ENCODE data around the gene QKI.

The QKI gene
- total RNA-seq = 80.5 to 91.6 (median 89.6) reads per million in 3 donors

DNA sequence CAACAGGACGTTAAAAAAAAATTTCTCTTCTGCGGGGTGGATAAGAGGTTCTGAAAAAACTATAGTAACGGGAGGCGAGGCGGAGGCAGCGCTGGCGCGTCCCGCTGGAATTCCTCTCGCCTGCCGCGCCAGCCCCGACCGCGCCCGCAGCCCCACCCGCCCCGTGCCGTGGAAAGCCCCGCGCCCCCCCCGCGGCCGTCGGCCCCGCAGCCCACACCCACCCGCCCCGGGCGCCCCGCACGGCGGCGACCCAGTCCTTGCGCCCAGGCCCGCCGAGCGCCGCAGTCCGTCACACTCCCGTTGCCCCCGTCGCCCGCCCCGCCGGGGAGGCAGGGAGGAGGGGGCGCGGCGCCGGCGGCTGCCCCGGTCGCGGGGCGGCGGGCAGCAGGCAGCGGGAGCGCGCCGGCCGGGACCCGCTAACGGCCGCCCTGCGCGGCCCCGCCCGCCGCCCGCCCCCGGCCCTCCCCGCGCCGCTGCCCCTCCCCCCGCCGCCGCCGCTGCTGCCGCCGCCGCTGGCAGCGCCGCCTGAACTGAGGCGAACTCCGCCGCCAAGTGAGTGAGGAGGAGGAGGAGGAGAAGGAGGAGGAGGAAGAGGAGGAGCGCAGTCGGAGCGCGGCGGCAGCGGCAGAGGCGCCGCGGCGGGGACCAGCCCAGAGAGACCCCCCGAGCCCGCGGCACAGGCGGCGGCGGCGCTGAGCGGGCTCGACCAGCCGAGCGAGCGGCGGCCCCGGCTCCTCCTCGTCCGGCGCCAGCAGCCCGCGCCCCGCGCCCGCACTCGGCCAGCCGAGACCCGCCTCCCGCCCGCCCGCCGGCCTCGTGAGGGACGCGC lies at the start of gene QKI:
TSS of gene QKI (plus strand) at position 602 of the 829 bp plus-strand sequence. CDS start 476 bp downstream, outside the sequence.
- Histone ChIP-seq H3K27ac (ENCODE audit: insufficient read depth, low read length, poor library complexity, severe bottlenecking) (peak within 1 kb of the TSS; percentile 93), H3K4me1 (ENCODE audit: control insufficient read depth, insufficient read depth, low read length, poor library complexity, severe bottlenecking) (peaks cover 3% of the 10 kb centered on the region), H3K9me3 (ENCODE audit: control insufficient read depth, low read length) (no peaks in the 10 kb centered on the region), H3K36me3 (ENCODE audit: control insufficient read depth, insufficient read depth, low read length) (no peaks in the 10 kb centered on the region), H3K4me3 (ENCODE audit: insufficient read depth, low read depth, low read length, poor library complexity, severe bottlenecking) (peak within 1 kb of the TSS; percentile 75), H3K27me3 (replicated peaks; ENCODE audit: control insufficient read depth, insufficient read depth, low read length, poor library complexity, severe bottlenecking) (no peaks in the 10 kb centered on the region)
- peak; percentile 70 to 74 (median 72) for DNase-seq

DNA sequence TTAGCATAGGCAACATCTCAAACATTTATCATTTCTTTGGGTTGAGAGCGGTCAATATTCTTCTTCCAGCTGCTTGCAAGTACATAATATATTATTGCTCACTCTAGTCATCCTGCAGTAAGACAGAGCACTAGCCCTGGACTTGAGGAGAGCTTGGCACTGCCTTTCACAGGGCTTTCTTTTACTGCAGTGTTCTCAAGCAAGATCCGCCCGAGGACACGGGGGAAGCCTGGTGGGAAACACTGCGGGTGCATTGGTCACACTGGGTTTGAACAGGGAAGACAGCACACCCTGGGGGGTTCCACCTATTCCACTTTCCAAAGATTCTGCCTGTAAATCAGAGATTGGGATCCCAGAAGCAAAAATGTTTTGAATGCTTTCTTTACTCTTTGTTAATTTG lies 48.2 kb upstream of the QKI start:
- H3K27me3 ChIP-seq (replicated peaks; ENCODE audit: control insufficient read depth, insufficient read depth, low read length, poor library complexity, severe bottlenecking) = no peaks in the 10 kb centered on the region
- no peaks in the 10 kb centered on the region for H3K4me1 ChIP-seq (ENCODE audit: control insufficient read depth, insufficient read depth, low read length, poor library complexity, severe bottlenecking)
- H3K36me3 ChIP-seq (ENCODE audit: control insufficient read depth, insufficient read depth, low read length) = no peaks in the 10 kb centered on the region
- H3K4me3 ChIP-seq (ENCODE audit: insufficient read depth, low read depth, low read length, poor library complexity, severe bottlenecking) = no peak overlapping the region
- DNase-seq = no peak
- no peaks in the 10 kb centered on the region for H3K9me3 ChIP-seq (ENCODE audit: control insufficient read depth, low read length)
- H3K27ac ChIP-seq (ENCODE audit: insufficient read depth, low read length, poor library complexity, severe bottlenecking) = no peak overlapping the region

- Histone ChIP-seq H3K36me3 (ENCODE audit: control insufficient read depth, insufficient read depth, low read length) (no peaks in the 10 kb centered on the region), H3K27me3 (replicated peaks; ENCODE audit: control insufficient read depth, insufficient read depth, low read length, poor library complexity, severe bottlenecking) (no peaks in the 10 kb centered on the region), H3K4me3 (ENCODE audit: insufficient read depth, low read depth, low read length, poor library complexity, severe bottlenecking) (no peak overlapping the region), H3K9me3 (ENCODE audit: control insufficient read depth, low read length) (no peaks in the 10 kb centered on the region), H3K4me1 (ENCODE audit: control insufficient read depth, insufficient read depth, low read length, poor library complexity, severe bottlenecking) (no peaks in the 10 kb centered on the region), H3K27ac (ENCODE audit: insufficient read depth, low read length, poor library complexity, severe bottlenecking) (no peak overlapping the region)
- no peak for DNase-seq
Observed at GRCh38 chr6:163367497-163368183, 46.9 kb upstream of the QKI start.

- Histone ChIP-seq H3K27me3 (replicated peaks; ENCODE audit: control insufficient read depth, insufficient read depth, low read length, poor library complexity, severe bottlenecking) (no peaks in the 10 kb centered on the region), H3K4me1 (ENCODE audit: control insufficient read depth, insufficient read depth, low read length, poor library complexity, severe bottlenecking) (no peaks in the 10 kb centered on the region), H3K27ac (ENCODE audit: insufficient read depth, low read length, poor library complexity, severe bottlenecking) (no peak overlapping the region), H3K4me3 (ENCODE audit: insufficient read depth, low read depth, low read length, poor library complexity, severe bottlenecking) (no peak overlapping the region), H3K36me3 (ENCODE audit: control insufficient read depth, insufficient read depth, low read length) (no peaks in the 10 kb centered on the region), H3K9me3 (ENCODE audit: control insufficient read depth, low read length) (no peaks in the 10 kb centered on the region)
- DNase-seq = no peak
Observed at GRCh38 chr6:163369141-163369540, 45.4 kb upstream of the QKI start.

- no peaks in the 10 kb centered on the region for H3K27me3 ChIP-seq (replicated peaks; ENCODE audit: control insufficient read depth, insufficient read depth, low read length, poor library complexity, severe bottlenecking)
- no peak overlapping the region for H3K27ac ChIP-seq (ENCODE audit: insufficient read depth, low read length, poor library complexity, severe bottlenecking)
- H3K9me3 ChIP-seq (ENCODE audit: control insufficient read depth, low read length) = no peaks in the 10 kb centered on the region
- DNase-seq = no peak
- H3K4me1 ChIP-seq (ENCODE audit: control insufficient read depth, insufficient read depth, low read length, poor library complexity, severe bottlenecking) = no peaks in the 10 kb centered on the region
- H3K36me3 ChIP-seq (ENCODE audit: control insufficient read depth, insufficient read depth, low read length) = no peaks in the 10 kb centered on the region
- H3K4me3 ChIP-seq (ENCODE audit: insufficient read depth, low read depth, low read length, poor library complexity, severe bottlenecking) = no peak overlapping the region
Observed at GRCh38 chr6:163369628-163370365, 44.7 kb upstream of the QKI start.

- Histone ChIP-seq H3K4me3 (ENCODE audit: insufficient read depth, low read depth, low read length, poor library complexity, severe bottlenecking) (no peak overlapping the region), H3K27ac (ENCODE audit: insufficient read depth, low read length, poor library complexity, severe bottlenecking) (no peak overlapping the region), H3K36me3 (ENCODE audit: control insufficient read depth, insufficient read depth, low read length) (no peaks in the 10 kb centered on the region), H3K27me3 (replicated peaks; ENCODE audit: control insufficient read depth, insufficient read depth, low read length, poor library complexity, severe bottlenecking) (no peaks in the 10 kb centered on the region), H3K4me1 (ENCODE audit: control insufficient read depth, insufficient read depth, low read length, poor library complexity, severe bottlenecking) (no peaks in the 10 kb centered on the region), H3K9me3 (ENCODE audit: control insufficient read depth, low read length) (no peaks in the 10 kb centered on the region)
- DNase-seq = no peak
Observed at GRCh38 chr6:163370464-163371117, 43.9 kb upstream of the QKI start.

GRCh38 chr6:163371129-163371528 lies 43.4 kb upstream of the QKI start:
- Histone ChIP-seq H3K9me3 (ENCODE audit: control insufficient read depth, low read length) (no peaks in the 10 kb centered on the region), H3K36me3 (ENCODE audit: control insufficient read depth, insufficient read depth, low read length) (no peaks in the 10 kb centered on the region), H3K4me3 (ENCODE audit: insufficient read depth, low read depth, low read length, poor library complexity, severe bottlenecking) (no peak overlapping the region), H3K27me3 (replicated peaks; ENCODE audit: control insufficient read depth, insufficient read depth, low read length, poor library complexity, severe bottlenecking) (no peaks in the 10 kb centered on the region), H3K4me1 (ENCODE audit: control insufficient read depth, insufficient read depth, low read length, poor library complexity, severe bottlenecking) (no peaks in the 10 kb centered on the region), H3K27ac (ENCODE audit: insufficient read depth, low read length, poor library complexity, severe bottlenecking) (no peak overlapping the region)
- DNase-seq = no peak

DNA sequence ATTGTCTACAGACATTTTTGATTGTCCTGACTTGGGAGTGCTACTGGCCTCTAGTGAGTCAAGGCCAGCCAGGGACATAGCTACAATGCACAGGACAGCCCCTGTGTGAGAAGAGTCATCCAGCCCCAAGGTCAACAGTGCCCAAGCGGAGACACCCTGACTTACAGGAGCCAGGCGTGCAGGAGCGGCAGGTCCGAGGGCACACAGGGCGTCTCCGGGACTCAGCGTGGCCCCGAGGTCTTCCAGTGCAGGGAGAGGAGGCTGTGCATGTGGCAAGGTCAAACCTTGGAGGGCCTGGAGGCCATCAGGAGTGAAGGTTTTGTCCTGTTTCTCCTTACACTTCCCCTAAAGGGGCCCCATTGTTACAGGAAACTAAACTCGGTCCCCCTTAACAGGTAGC lies 41.3 kb upstream of the QKI start:
- DNase-seq = no peak
- Histone ChIP-seq H3K36me3 (ENCODE audit: control insufficient read depth, insufficient read depth, low read length) (no peaks in the 10 kb centered on the region), H3K9me3 (ENCODE audit: control insufficient read depth, low read length) (no peaks in the 10 kb centered on the region), H3K27ac (ENCODE audit: insufficient read depth, low read length, poor library complexity, severe bottlenecking) (no peak overlapping the region), H3K4me1 (ENCODE audit: control insufficient read depth, insufficient read depth, low read length, poor library complexity, severe bottlenecking) (no peaks in the 10 kb centered on the region), H3K4me3 (ENCODE audit: insufficient read depth, low read depth, low read length, poor library complexity, severe bottlenecking) (no peak overlapping the region), H3K27me3 (replicated peaks; ENCODE audit: control insufficient read depth, insufficient read depth, low read length, poor library complexity, severe bottlenecking) (no peaks in the 10 kb centered on the region)

- Histone ChIP-seq H3K4me1 (ENCODE audit: control insufficient read depth, insufficient read depth, low read length, poor library complexity, severe bottlenecking) (no peaks in the 10 kb centered on the region), H3K27me3 (replicated peaks; ENCODE audit: control insufficient read depth, insufficient read depth, low read length, poor library complexity, severe bottlenecking) (no peaks in the 10 kb centered on the region), H3K27ac (ENCODE audit: insufficient read depth, low read length, poor library complexity, severe bottlenecking) (no peak overlapping the region), H3K4me3 (ENCODE audit: insufficient read depth, low read depth, low read length, poor library complexity, severe bottlenecking) (no peak overlapping the region), H3K36me3 (ENCODE audit: control insufficient read depth, insufficient read depth, low read length) (no peaks in the 10 kb centered on the region), H3K9me3 (ENCODE audit: control insufficient read depth, low read length) (no peaks in the 10 kb centered on the region)
- DNase-seq = no peak
Observed at GRCh38 chr6:163375361-163375760, 39.2 kb upstream of the QKI start.
